ENCODE data around the gene PDZD4. TPM values are rescaled to one million over a fixed set of nuclear protein-coding genes. Genes with fewer than 3 reads are reported as not detected.

PDZD4 gene
- total and polyA plus RNA-seq, 9 of the 15 experiments (the other 6 are each of a cell fraction or from before 2014, with no cell fraction given): 0.05 to 0.38 (median 0.07) TPM; not detected in 5

DNA sequence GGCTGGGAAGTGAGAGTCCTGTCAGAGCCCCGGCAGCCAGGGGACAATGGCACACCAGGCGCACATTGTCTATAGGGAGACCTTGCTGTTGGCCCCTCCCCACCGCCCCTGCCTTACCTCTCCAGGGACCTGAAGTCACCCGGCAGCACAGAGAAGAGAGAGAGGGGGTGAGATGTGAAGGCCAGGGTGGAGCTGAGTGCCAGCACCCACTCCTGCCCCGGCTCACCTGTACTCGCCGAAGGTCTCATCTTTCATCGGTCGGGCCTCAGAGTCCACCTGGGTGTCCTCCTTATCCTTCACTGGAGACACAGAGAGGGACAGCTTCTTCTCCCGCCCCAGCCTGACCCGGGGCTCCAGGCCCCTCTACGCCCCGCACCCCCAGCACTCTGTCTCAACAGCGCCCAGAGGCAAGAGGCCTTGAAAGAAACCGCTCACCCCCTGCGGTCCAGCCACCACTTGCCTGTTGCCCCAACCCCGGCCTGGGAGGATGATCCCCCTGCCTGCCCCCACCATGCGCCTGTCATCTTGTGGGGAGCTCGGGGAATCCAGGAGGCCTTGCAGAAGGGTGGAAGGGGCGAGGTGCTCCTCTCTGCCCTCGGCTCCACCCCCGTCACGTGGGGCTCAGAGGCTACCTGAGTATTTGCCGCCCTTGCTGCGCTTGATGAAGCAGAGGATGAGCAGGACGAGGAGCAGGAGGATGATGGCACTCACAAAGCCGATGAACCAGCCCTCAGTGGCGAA is 33.1 kb upstream of the PDZD4 start:
- H3K9ac ChIP-seq (ENCODE audit: insufficient read depth in 1 of 2, low read depth in 2 of 2, low read length in 2 of 2): no peak overlapping the region
- ChIA-PET POLR2A (interaction anchor here (0.5 kb wide), 1 partner anchor 189 kb away, joined by 3 read pairs; no protein-coding TSS in a partner anchor), CTCF (ENCODE audit: low intra/inter-chr PET ratio) (no interaction called here)
- H3K4me3 ChIP-seq: no peak overlapping the region
- TF ChIP-seq E2F6 (IDR thresholded peaks at IDR 0.05; ENCODE audit: borderline replicate concordance in 1 of 2, extremely low read depth in 1 of 2, insufficient read depth in 1 of 2, insufficient read length in 1 of 2, low read depth in 1 of 2, low read length in 1 of 2, poor library complexity in 1 of 2, severe bottlenecking in 1 of 2) (peak in 1 of 2 experiments; percentile 44), USF2 (CRISPR knock-in tag; IDR thresholded peaks at IDR 0.05) (peak; percentile 57), BACH1 (tag; IDR thresholded peaks at IDR 0.05) (no peak), USF1 (CRISPR knock-in tag; IDR thresholded peaks at IDR 0.05) (peak; percentile 64)
- DNase-seq (ENCODE audit: extremely low read depth in 1 of 4, low spot score in 3 of 4) (no peak), FAIRE-seq (no peak), ATAC-seq (no peak)
- peaks cover 0 to 32% of the 10 kb centered on the region in 2 experiments; a peak in 2 of 5 replicates for H3K4me1 ChIP-seq (replicated peaks in 1 of 2; ENCODE audit: control insufficient read depth in 2 of 2, insufficient read depth in 2 of 2, low read length in 2 of 2)
- H2AFZ ChIP-seq (ENCODE audit: low read depth, low read length): no peak overlapping the region
- H3K27me3 ChIP-seq (ENCODE audit: control insufficient read depth in 2 of 2, insufficient read depth in 2 of 2, low read length in 2 of 2): peaks cover 16 to 67% of the 10 kb centered on the region in 2 experiments; a peak in 4 of 5 replicates
- no TSS peak for BruUV-seq (replicated peaks)
- no peak overlapping the region for H3K4me2 ChIP-seq (ENCODE audit: insufficient read depth, low read length)
- in situ Hi-C loops (cut with MboI) (no loop called here), intact Hi-C loops (cut with micrococcal nuclease) (no loop called here)
- H4K20me1 ChIP-seq (replicated peaks; ENCODE audit: control insufficient read depth, insufficient read depth, low read length): 0 out of 2 replicates have a peak, but pooled peaks cover 5% of the 10 kb centered on the region
- WGBS (ENCODE audit: insufficient coverage, low coverage, missing lambda C conversion rate): 4% methylated on average over 13 of the region's 28 CpGs
- no peaks in the 10 kb centered on the region for H3K9me1 ChIP-seq (ENCODE audit: control insufficient read depth, insufficient read depth, low read length)
- no peaks in the 10 kb centered on the region for H3K79me2 ChIP-seq (ENCODE audit: control insufficient read depth, insufficient read depth, low read length)
- no peaks in the 10 kb centered on the region for H3K9me3 ChIP-seq (replicated peaks; ENCODE audit: control insufficient read depth, insufficient read depth, low read depth, low read length)
- no peak overlapping the region for H3K27ac ChIP-seq (ENCODE audit: extremely low read depth, low read depth, low read length)
- no peaks in the 10 kb centered on the region for H3K36me3 ChIP-seq (ENCODE audit: control insufficient read depth, insufficient read depth, low read length)

Measured in K562 (cell line).